Ovary (tissue), 3 donors: ENCODE results near the gene CCT8L2.

Experiments
- CTCF ChIP-seq, 3 donors: fragments of 450-650 bp in 2 of 3; fragments of 200-600 bp in 1 of 3; IDR thresholded peaks; one replicate each; pipeline versions ENCODE4 v1.5.1 to v1.8.0; 2016 to 2022; ENCODE audit warnings: antibody characterized with exemption in 3 of 3, mild to moderate bottlenecking in 1 of 3
- EP300 ChIP-seq: sonication (generic); formaldehyde crosslinking; IDR thresholded peaks from one replicate; pipeline ENCODE4 v1.6.1; 2017; ENCODE audit warnings: antibody characterized with exemption
- POLR2A ChIP-seq: fragments of 450-650 bp; IDR thresholded peaks from one replicate; pipeline ENCODE4 v1.6.1; 2017; ENCODE audit warnings: antibody characterized with exemption, mild to moderate bottlenecking, moderate library complexity
- donor health status: DM: no; HTN: no; CAD: no.

GRCh38 chr22:16562711-16563554, 29.7 kb downstream of the CCT8L2 start:
- TF ChIP-seq CTCF (IDR thresholded peaks at IDR 0.05) (no peak), EP300 (no peak), POLR2A (no peak)
